Measurements from ENCODE around the gene ATP12A.

GRCh38 chr13:24716446-24716845 lies 36.2 kb downstream of the ATP12A start:
- no peak for TF ChIP-seq POLR2A (IDR thresholded peaks at IDR 0.05; ENCODE audit: low read depth)
- no peak for TF ChIP-seq CTCF (IDR thresholded peaks at IDR 0.05)
- TF ChIP-seq POLR2AphosphoS5 (IDR thresholded peaks at IDR 0.05), result no peak
- no peak for TF ChIP-seq EP300 (IDR thresholded peaks at IDR 0.05)
